Posterior cingulate gyrus (tissue), 11 donors: ENCODE data around the gene PMPCB.

Source experiments
- DNase-seq, 10 donors: peaks; one replicate each; pipeline versions ENCODE4 v3.0.0 to v3.0.0-alpha.2; 2020 to 2021; ENCODE audit warnings: mixed read lengths in 3 of 10
- intact Hi-C: fragments of 100-400 bp; cut with DNase I; formaldehyde crosslinking; loops from one replicate; pipeline ENCODE4 v1.15.1; 2023

The PMPCB gene

DNA sequence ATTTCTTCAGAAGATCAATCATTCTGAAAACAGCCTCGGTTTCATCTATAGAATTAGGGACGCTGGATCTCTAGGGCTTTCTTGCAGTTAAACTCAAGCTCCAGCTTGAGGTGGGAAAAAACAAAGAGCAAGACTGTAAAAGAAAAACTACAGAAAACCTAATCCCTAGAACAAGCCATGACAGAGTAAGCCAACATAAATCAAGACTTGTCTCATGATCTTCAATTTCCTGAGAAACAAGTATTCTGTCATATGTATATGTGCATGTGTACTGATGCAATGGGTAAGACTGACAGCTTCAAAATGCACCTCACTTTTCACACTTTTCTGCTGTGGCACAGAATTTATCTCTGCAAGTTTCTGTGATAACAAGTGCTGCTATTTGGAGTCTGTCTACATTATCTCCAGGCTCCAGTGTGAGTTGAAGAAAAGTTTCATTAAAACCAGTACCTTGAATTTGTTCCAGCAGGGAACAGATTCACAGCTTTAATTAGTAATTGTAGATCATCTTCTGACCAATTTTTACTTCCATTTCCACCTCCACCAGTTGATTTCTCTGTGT, 19.2 kb downstream of the PMPCB start:
- no peak for DNase-seq
- intact Hi-C loops, result no loop called here

DNA sequence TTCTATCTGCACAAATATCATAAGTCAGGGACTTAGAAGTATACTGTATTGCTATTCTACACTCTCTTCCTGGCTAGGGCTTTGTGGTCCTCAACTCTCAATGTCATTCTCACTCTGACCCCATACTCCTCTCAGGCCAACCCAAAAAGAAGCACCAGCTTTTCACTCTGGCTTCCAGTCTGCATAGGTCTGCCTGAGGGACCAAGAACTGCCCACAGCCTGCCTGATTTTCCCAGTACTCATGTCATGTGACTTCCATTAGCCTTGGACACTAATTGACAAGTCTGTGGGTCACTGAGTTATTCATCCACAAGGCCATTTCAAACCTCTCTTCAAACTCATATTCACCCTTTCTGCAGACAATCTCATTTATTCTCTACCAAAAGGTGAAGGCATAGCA, 19.8 kb downstream of the PMPCB start:
- intact Hi-C loops, result no loop called here
- no peak for DNase-seq

DNA sequence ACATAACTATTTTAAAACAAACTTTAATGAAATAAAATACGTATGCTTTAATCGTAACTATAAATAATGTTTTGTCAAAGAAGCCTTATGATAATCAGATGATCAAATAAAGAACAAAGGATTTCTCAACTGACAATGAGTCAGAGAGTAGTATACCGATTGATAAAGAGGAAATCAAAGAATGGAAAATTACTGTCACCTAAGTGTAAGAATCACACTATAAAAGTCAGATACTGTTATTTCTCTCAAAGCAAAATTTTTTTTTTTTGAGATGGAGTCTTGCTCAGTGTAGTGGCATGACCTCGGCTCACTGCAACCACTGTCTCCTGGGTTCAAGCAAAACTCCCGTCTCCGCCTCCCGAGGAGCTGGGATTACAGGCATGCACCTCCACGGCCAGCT, 28.5 kb downstream of the PMPCB start:
- no peak for DNase-seq
- intact Hi-C loops, result no loop called here

DNA sequence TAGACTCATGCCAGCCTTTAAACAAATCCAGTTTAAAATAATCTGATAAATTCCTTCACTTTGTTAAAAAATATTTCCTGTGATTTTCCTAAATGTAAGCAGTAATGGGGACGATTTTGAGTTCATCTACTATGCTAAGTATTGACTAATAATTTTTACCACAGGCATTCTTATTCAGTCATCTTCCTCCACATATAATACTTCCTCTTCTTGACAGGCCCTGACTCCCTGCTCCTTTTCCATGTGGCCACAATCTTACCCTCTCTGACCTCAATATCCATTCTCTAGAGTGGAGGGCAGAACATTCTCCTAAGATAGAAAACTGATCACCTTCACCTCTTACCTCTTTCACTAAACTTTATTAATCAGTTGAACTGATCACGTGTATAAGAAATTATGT, 39.5 kb downstream of the PMPCB start:
- no peak for DNase-seq
- intact Hi-C loops, result no loop called here

DNA sequence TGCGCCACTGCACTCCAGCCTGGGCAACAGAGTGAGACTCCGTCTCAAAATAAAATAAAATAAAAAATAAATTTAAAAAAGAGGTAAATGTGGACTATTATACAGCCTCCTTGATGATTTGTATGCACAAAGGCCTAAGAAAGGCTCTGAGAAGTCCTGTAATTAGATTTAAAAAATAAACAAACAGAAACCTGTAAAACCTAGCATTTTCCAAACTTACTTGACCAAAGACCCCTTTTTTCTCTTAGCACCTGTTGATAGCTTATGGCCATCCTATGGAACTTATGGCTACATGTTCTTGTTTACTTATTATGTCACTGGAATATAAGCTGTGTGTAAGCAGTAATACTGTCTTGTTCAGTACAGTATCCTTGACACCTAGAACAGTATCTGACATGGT, 41.6 kb downstream of the PMPCB start:
- DNase-seq, result no peak
- intact Hi-C loops, result no loop called here

DNA sequence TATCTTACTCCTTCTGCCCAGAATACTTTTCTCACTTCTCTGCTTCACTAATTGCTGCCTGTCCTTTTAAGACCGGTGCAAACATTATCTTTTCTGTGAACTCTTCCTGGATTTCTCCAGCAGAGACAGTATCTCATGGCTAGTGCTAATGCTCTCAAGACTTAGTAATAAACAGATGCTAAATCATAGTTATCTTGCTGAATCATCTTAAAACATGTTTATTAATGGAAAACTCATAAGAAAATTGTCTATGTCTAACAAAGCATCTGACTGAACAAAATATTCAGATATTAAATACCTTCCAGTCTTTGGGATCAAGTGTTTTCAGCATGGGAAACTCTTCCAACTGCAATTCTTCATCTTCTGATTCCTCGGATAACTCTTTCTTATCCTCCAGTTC, 44.2 kb downstream of the PMPCB start:
- no peak for DNase-seq
- intact Hi-C loops, result loop anchor here (5.0 kb wide), 1 partner anchor 44 kb away; the partner anchor contains the start of gene PMPCB

DNA sequence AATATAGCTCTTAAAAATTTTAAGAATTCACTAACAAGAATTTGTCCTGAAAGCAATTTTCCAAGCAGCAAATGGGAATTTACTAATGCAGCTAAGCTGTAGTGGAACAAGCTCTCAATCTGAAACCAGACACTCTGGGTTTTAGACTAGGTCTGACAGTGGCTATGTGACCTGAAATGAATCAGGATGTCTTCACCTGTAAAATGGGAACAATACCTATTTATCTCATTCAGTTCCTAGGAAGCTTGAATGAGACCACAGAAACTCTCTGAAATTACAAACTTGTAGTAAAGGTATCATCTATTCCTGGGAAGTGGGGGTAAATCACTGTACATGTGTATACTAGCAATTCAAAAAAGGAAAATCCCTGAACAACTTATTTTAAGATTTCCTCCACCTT, 46.1 kb downstream of the PMPCB start:
- no peak for DNase-seq
- intact Hi-C loops, result loop anchor here (5.0 kb wide), 1 partner anchor 46 kb away; the partner anchor contains the start of gene PMPCB

DNA sequence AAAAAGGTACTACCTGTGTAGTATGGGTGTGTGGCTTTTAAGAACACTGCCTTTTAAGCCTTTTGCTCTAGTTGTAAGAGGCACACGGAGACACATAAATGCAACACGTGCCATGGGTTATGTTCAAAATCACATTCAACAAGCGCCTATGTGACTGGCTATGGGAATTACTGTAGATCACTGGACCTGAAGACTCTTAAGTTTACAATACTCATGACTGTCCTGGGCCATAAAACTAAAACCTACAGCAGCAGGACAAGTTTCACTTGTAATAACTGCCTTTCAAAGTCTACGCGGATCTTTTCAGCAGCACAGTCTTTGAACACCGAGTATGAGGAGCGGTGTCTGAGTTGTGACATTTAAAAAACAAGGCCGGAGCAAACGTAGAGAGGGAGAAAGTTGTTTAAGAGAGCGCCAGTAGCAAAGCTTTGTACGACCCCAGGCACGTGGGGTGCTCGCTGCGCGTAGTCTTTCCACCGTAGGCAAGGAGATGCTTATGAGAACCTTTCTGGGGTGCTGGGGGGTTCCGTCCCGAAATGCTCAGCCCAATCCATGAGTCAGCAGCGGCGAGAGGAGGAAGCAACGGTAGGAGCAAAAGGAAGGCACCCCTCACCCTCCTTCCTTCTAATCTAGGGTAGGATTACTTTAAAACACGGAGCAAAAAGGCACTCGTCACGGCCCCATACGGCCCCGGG, 46.7 kb downstream of the PMPCB start:
- intact Hi-C loops, result loop anchor here (5.0 kb wide), 1 partner anchor 47 kb away; the partner anchor contains the start of gene PMPCB
- DNase-seq, result peak in 4 of 10 donors; percentile 10 to 20 (median 14)

DNA sequence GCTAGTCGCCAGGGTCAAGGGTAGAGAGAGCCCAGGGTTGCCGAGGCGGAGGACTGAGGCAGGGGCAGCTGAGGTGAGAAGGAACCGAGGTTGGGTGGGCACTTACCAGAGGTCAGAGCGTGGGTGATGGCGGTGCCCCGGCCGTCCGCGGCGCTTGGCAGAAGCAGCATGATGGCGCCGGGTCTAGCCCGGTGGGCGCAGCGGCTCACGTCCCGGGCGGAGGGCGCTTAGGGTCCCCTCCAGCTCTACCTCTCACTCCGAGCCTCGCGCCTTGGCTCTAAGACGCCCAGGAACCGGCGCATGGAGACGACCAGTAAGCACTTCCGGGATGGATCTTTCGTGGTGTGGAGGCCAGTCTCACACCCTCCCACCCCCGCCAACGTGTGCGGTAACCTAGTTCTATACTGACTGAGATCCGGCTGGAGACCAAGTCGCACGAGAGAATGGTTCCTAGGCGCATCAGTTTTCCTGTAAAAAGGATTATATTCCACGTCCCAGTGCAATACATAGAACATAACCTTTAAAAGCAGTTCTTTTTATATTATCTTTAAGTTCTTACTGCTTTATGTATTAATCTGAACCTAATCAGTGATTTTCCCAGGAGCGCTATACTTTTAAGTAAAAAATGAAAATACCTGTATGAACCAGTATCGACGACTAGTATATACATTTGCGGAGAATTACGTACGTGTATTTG, 47.4 kb downstream of the PMPCB start, which contains the start of gene DNAJC2:
Gene DNAJC2 (minus strand): TSS at position 315 of the 697 bp plus-strand sequence. CDS start 145 bp downstream, at position 170.
- intact Hi-C loops, result loop anchor here (5.0 kb wide), 1 partner anchor 47 kb away; the partner anchor contains the start of gene PMPCB
- peak; percentile 77 to 98 (median 84) for DNase-seq

DNA sequence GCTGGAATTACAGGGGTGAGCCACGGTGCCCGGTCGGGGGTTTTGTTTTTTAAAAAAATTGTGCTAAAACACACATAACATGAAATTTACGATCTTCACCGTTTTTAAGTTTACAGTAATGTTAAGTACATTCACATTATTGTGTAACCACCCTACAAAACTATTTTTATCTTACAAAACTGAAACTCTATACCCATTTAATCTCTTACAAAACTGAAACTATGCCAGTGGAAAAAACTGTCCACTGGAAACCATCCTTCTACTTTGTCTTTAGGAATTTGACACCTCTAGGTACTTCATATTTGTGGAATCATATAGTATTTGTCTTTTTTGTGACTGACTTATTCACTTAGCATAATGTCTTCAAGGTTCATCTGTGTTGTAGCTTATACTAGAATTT, 49.2 kb downstream of the PMPCB start:
- no peak for DNase-seq
- intact Hi-C loops, result no loop called here

DNA sequence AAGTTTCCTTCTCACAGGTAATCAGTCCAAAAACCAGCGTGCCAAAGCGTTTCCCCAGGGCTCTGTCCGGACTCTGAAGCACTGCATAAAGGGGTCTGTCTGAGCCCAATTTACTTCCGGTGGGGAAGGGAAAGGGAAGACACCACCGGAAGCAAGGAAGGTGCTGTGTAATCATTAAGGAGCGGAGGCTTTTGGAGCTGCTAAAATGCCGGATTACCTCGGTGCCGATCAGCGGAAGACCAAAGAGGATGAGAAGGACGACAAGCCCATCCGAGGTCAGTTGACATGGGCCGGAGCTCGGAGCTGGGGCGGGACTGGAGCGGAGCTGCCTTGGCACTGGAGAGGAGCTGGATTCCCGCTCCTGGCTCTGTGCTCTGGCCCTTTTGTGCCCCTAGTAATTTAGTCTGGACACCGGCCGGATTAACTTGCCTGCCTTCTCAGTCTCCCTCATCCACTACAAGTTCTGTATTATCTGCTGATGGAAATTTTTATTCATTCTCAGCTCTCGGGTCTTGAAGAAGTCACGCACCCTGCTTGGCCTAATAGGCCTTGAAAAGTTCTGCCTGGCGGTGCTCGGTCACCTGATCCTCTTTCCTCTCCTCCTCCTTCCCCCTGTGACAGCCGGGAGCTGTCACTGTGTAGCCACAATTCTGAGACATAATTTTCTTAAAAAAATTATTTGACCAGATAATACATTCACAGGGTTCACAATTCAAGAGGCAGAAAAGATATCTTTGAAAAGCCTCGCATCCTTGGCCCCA, 50.5 kb downstream of the PMPCB start, which contains the start of gene PSMC2:
Gene PSMC2 (plus strand): TSS at position 137 of the 761 bp plus-strand sequence. CDS start 69 bp downstream, at position 206.
- intact Hi-C loops, result no loop called here
- peak in 9 of 10 donors; percentile 61 to 95 (median 82) for DNase-seq

DNA sequence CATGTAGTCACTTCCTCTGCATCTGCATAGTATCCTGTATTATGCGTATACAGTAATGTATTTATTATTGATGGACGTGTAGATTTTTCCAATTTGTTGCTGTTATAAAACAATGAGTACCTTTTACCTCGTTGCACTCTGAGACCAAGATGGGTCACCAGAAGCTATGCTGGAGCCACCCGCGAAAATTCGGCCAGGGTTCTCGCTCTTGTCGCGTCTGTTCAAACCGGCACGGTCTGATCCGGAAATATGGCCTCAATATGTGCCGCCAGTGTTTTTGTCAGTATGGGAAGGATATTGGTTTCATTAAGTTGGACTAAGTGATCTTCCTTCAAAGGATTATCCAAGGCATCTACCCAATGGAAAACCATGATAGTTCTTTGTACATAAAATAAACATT, 51.2 kb downstream of the PMPCB start:
- no peak for DNase-seq
- intact Hi-C loops, result no loop called here

DNA sequence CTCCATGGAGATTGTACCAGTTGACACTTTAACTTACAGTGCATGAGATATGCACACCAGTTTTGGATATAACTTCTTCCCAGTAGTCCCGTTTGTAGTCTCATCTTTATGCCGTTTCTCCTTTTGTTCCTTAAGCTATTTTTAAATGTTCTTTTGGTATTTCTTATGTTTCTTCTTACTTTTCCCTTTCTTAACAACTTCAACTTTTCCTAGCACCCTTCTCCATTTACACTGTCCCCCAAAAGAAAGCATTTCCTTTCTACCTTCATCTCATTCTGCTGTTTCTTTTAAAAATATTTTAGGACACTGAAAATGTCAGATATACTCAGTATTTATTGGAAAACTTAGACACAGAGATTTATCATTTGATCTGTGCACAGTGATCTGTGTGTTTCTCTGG, 51.7 kb downstream of the PMPCB start:
- no peak for DNase-seq
- intact Hi-C loops, result no loop called here

DNA sequence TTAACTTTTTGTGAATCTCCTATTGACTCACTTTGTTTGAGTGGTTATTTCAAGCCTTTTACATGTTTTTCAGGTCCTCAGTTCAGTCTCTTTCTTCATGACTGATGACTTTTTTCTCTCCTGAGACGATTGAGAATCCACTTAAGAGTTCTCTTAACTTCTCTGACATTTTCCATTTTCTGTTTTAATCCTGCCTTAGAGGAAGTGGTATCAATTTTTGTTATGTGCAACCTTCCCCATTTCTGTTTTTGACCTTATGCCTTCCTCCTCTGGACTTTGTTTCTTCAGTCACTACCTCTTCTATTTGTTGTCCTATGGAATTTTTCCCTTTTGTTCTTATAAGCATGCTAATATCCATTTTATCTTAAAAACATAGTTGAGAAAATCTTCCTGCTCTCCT, 52.6 kb downstream of the PMPCB start:
- no peak for DNase-seq
- intact Hi-C loops, result no loop called here
